Left colon (tissue), 2 donors: ENCODE measurements around the gene ZYX. TPM values are rescaled to one million over a fixed set of nuclear protein-coding genes. Genes with fewer than 3 reads are reported as not detected.
"Not testable (repeated sequence)": the region's sequence is repeated elsewhere in the genome, so short reads cannot be mapped to it uniquely, and the experiment has no call there.

Source experiments
- ATAC-seq: fragments of 200-7000 bp; cut with Tn5 transposase; one replicate; pipeline ENCODE4 v1.9.1; 2020; ENCODE audit warnings: mild to moderate bottlenecking, moderate library complexity
- DNase-seq, 2 donors: peaks; one replicate each; pipeline ENCODE4 v3.0.0-alpha.2; 2020
- intact Hi-C, 2 donors: fragments of 100-400 bp; cut with DNase I in 1 of 2; cut with micrococcal nuclease in 1 of 2; formaldehyde crosslinking; loops; one replicate each; pipeline versions ENCODE4 v1.11.2 to v1.14.0; 2022; cut with DNase I, micrococcal nuclease
- total RNA-seq, 2 donors: library from RNA; stranded (reverse); fragmentation: NEBNext Ultra II Directional; extraction: Animal tissue kit (Norgen Biotek cat#: 25700); gene quantifications; one replicate each; pipeline ENCODE4 v1.2.1, GENCODE V29; 2021
- donor health status: DM: no; HTN: no; CAD: no.
- donor health status: DM: yes; HTN: yes; CAD: no.

The ZYX gene
- total RNA-seq, 2 donors from 2014 or later = 70.1 to 84.4 TPM

DNA sequence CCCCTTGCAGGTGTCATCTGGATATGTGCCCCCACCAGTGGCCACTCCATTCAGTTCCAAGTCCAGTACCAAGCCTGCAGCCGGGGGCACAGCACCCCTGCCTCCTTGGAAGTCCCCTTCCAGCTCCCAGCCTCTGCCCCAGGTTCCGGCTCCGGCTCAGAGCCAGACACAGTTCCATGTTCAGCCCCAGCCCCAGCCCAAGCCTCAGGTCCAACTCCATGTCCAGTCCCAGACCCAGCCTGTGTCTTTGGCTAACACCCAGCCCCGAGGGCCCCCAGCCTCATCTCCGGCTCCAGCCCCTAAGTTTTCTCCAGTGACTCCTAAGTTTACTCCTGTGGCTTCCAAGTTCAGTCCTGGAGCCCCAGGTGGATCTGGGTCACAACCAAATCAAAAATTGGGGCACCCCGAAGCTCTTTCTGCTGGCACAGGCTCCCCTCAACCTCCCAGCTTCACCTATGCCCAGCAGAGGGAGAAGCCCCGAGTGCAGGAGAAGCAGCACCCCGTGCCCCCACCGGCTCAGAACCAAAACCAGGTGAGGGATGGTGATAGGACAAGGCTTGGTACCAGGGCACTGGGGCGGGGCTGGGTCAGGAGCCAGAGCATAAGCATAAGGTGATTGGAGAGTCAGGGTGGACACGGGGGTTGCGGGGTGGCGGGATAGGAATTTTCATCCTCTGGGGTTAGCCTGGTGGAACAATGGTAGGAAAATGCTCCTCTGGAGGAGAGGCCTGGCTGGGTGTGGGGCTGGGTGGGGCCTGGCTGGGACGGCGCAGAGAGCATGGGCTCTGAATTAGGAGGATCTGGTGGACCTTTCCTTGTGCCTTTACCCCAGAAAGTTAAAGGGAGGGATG, 1.9 kb downstream of the ZYX start:
- intact Hi-C loops = no loop called here
- ATAC-seq (no peak), DNase-seq (no peak)

DNA sequence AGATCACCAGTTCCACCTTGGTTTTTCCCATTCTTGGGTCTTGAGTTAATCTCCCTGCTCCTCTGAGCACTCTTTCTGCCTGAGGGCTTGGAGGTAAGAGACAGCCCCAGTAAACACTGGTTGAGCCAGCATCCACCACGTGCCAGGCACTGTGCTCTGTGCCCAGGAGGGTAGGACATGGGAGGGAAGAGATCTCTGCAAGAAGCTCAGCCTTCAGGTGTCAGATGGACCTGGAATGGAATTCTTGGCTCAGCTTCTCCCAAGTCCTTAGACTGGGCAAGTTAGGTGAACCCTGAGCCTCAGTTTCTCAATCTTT, 2.5 kb downstream of the ZYX start:
- intact Hi-C loops = no loop called here
- ATAC-seq = no peak
- no peak for DNase-seq

DNA sequence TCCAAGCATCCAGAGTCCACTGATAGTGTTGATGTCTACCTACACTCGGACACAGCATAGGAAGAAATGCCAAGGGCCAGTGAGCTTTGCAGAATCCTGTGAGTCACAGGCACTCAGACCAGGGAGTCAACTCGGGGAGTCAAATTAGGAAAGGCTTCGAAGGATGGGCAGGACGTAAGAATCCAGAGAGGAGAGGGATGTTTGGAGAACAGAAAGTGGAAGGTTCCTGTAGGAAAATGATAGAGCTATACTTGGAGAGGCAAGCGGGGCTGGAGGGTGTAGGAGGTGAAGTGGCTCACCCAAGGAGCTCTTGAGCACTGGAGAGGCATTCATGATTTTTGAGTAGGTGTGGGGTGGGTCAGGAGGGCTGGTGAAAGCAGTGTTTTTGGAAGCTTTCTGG, 3.0 kb downstream of the ZYX start:
- no peak for DNase-seq
- intact Hi-C loops = no loop called here
- no peak for ATAC-seq

DNA sequence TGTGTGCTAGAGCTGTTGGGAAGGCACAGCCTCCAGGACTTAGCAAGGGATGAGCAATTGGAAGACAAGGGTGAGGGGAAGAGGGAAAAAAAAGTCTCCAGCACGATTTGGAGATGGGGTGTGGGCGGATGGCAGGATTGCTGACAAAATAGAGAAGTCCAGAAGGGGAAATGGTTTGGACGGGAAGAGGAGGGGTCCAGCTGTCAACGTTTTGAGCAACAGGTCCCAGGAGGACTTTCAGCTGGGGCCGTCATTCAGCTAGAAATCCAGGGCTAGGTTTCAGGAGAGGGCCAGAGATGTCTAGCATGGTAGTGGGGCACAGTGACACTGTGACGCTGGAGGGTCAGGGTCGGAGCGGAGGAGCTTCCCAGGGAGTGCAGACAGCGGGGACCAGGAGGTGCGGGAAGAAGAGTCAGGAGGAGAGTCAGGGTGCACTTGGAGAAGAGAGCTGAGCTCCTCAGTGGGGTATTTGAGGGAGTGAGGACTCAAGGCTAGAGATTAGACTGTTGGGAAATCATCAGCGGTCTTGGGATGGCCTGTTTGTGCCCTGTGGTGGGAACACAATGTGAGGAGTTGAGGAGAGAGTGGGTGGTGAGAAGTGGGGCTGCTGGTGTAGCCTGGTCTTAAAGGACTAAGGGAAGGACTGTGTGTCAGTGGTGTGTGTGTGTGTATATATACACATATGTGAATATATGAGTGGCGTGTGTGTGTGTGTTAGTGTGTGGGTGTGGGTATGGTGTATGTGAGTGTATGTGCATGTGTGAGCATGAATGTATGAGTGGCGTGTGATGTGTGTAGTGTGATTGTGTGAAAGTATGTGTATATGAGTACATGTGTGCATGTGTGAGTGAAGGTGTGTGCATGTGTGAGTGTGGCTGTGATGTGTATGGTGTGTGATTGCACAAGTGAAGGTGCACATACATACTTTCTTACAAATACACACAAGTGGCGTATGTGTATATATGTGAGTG, 3.8 kb downstream of the ZYX start:
- intact Hi-C loops = no loop called here
- no peak for DNase-seq
- no peak for ATAC-seq

DNA sequence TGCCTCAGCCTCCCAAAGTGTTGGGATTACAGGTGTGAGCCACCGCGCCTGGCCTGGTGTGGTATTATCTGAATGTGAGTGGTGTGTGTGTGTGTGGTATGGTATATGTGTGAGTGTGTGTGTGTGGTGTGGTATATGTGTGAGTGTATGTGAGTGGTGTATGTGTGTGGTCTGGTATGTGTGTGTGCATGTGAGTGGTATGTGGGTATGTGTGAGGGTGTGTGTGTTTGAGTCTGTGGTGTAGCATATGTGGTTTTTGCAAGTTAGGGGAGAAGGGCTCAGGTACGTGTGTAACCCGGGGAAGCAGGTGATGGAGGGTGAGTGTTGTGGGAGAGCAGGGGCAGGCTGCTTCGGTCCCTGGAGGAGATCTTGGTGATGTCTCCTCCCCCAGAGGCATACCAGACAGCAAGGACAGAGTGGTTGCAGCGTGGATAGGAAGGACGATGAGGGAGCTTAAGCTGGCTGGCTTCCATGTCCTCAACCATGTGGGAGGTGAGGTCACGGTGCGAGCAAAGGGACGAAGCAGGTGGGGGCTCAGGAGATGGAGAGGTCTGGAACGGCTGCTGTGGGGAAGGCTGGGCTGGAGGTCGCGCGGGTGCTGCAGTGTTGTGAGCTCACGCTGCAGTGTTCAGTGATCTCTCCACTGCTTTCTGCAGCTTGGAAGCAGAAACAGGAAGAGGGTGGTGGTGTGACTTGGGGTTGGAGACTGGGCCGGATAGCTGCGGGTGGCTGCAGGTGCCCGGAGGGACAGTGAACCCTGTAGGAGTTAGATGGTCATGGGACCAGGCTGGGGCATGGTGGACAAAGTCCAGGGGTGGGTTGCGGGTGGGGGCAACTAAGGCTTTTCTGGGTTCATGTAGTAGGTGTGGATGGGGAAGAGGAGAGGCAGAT, 5.0 kb downstream of the ZYX start:
- no peak for ATAC-seq
- DNase-seq = no peak
- intact Hi-C loops = no loop called here

DNA sequence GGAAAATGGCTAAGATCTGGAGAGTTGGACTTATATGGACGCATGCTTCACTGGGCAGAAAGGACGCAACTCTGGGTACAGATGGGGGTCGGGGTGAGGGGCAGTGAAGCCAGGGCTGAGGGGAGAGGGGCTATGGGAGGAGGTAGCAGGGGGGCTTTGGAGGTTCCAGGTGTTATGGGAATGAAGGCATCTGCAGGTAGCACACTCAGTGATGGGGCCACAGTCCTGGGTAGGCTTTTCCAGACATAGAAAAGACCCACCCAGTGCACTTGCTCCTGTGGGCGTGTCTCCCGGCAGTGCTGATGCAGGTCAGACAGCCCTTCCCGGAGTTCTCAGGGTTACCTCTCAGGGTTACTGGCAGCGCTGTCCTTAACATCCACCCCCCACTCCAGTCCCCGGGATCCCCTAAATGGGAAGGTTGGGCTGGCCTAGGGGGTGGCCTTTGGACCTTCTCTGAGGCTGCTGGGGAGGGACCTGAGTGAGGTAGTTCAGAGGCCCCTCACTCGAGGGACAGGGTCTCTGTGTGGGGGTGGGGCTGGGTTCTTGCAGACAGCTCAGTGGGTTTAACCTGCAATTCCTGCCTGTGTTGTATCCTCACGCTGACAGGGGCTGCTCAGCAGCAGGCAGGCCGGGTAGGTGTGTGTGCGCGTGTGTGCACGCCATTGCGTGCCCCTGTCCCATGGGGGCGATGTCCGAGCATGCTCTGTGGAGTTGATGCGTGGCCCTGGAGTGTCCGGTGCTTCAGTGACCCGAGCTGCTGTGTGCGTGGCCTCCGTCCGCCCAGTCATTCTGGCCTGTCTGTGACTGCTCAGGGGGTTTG, 6.2 kb downstream of the ZYX start:
- ATAC-seq = no peak
- DNase-seq = no peak

DNA sequence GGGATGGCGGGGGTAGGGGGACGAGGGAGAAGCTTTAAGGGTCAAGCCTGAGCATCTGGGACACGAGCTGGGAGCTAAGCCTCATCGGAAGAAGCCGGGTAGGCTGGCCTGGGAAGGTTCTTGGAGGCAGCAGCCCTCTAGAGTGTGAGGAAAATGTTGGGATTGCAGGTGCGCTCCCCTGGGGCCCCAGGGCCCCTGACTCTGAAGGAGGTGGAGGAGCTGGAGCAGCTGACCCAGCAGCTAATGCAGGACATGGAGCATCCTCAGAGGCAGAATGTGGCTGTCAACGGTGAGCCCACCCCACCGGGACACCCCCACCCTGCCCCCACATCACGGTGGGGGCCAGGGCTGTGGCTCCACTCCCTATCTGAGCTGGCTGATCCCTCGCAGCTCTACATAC, 6.9 kb downstream of the ZYX start:
- intact Hi-C loops = no loop called here
- ATAC-seq (no peak), DNase-seq (no peak)

More for the DNA sequence above, 6.2 kb downstream of the ZYX start:
- intact Hi-C loops = no loop called here

DNA sequence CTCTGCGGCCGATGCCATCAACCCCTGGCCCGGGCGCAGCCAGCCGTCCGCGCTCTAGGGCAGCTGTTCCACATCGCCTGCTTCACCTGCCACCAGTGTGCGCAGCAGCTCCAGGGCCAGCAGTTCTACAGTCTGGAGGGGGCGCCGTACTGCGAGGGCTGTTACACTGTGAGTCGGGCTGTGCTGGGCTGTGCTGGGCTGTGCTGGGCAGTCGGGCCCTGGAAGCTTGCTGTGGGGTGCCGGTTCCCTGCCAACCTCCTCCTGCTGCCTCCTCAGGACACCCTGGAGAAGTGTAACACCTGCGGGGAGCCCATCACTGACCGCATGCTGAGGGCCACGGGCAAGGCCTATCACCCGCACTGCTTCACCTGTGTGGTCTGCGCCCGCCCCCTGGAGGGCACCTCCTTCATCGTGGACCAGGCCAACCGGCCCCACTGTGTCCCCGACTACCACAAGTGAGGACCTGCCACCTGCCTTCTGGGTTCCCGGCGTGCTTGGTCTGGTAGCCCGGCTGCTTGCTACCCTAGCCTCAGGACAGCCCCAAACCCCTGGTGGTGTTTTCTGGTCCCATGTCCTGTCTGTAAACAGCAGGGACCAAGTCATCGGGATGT, 7.5 kb downstream of the ZYX start:
- no peak for ATAC-seq
- no peak for DNase-seq
- intact Hi-C loops = no loop called here

DNA sequence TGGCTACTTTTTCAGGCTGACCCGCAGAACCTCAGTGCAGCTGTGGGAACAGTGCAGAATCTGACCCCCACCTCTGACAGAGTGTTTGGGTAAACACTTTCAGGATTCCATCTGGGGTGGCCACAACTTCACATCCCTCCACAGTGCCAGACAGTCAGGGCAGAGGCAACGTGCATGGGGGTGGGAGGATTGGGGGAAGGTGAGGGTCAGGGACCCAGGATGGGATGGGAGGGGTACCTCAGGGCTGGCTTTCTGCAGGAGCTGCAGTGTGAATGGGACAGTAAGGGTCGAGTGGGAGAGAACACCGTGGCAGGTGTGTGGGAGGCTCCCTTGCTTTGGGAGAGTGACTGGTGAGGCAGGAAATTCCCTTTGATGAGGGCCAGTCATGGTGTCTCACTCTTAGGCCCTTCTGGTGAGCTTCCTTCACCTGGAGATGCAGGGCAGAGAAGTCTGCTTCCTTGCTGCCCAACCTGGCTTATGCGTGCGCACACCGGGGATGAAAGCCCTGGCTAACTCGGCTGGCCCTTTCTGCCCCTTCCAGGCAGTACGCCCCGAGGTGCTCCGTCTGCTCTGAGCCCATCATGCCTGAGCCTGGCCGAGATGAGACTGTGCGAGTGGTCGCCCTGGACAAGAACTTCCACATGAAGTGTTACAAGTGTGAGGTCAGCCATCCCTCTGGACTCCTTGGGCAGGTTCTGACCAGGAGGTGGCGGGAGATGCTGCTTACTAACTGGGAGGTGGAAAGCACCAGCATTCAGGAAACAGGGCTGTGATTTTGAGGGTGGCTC, 8.4 kb downstream of the ZYX start:
- intact Hi-C loops = no loop called here
- DNase-seq = no peak
- no peak for ATAC-seq

DNA sequence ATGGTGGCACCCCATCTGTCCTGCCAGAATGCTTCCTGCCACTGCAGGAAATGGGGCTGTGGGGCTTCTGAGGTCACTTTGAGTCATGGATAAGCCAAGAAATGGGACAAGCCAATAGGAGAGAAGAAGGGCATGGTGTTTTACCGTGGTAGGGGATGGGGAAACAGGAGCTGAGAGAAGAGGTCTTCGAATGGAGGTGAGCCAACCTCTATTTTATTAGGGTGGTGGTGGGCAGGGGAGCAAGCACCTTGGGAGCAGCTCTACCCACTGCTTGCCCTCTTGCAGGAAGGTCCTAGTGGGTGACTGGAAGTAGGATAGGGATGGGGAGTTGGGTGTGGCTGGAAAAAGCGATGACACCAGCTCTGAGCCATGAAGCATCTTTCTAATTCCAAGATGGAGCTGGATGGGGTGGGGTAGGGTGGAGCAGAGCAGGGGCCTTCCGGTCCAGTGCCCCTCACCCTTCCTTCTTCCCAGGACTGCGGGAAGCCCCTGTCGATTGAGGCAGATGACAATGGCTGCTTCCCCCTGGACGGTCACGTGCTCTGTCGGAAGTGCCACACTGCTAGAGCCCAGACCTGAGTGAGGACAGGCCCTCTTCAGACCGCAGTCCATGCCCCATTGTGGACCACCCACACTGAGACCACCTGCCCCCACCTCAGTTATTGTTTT, 9.1 kb downstream of the ZYX start:
- DNase-seq = no peak
- ATAC-seq = no peak
- intact Hi-C loops = no loop called here

DNA sequence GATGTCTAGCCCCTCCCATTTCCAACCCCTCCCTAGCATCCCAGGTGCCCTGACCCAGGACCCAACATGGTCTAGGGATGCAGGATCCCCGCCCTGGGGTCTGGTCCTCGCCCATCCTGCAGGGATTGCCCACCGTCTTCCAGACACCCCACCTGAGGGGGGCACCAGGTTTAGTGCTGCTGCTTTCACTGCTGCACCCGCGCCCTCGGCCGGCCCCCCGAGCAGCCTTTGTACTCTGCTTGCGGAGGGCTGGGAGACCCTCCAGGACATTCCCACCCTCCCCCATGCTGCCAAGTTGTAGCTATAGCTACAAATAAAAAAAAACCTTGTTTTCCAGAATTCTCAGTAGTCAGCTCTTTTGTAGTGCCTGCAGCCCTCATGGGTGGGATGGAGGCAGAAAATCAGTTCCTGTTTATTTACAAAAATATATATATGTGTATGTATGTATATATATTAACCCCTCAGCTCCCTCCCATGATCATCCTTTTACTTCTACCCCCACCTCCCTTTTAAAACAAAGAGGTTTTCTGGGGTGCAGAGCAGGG, 9.7 kb downstream of the ZYX start:
- ATAC-seq (no peak), DNase-seq (no peak)
- intact Hi-C loops = no loop called here

DNA sequence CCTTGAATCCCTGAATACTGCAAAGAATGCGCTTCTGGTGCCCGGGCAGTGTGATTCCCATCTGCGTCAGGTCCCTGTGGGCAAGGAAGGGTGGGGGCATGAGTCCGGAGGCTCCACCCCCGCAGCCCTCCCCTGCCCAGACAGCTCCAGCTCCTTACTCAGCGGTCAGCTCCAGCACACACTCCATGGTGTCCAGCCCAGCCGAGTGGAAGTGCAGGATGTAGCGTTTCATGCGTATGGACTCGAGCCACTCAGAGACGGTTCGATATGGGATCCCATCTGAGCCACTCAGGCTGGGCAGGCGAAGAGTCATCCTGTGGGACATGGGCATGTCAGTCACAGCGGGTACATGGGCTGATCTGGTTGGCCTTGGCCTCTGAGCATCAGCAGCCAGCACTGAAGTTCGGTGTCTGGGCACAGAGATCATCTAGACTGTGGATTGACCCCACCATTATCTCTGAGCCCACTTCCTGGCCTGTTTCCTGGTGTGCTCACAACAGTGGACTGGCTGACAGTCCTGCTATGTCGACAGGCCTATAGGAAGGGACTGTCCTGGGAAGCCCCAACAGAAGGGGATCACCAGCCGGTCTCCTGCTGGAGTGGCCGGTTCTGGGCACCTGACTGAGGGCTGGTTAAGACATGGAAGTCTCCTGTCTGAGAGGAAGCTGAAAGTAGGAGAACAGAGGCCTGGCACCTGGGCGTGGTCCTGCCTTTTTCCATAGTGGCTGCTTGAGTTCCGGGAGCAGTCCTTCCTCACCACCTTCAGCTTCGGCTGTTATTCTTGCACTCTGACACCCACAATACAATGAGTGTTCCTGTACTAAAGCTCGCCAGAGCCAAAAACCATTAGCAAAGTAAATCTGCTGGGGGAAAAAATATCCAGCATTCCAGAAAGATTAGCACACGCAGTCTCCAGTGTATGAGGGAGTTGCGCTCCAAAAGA, 10.6 kb downstream of the ZYX start:
- DNase-seq = peak; percentile 54 to 69
- intact Hi-C loops = no loop called here
- peak; percentile 68 for ATAC-seq

DNA sequence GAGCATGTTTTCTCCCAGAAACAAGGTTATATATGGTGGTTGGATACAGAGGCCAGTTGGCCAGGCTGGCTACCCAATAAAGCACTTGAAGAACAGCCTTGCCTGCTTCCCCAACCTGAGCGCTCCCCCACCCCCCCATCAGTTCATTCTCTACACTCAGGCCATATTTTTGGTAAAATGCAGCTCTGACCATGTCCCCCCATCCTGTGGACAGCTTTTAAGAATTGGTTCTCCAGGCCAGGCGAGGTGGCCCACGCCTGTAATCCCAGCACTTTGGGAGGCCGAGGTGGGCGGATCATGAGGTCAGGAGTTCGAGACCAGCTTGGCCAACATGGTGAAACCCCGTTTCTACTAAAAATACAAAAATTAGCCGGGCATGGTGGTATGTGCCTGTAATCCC, 11.3 kb downstream of the ZYX start:
- intact Hi-C loops, ATAC-seq, DNase-seq: not testable (repeated sequence)

DNA sequence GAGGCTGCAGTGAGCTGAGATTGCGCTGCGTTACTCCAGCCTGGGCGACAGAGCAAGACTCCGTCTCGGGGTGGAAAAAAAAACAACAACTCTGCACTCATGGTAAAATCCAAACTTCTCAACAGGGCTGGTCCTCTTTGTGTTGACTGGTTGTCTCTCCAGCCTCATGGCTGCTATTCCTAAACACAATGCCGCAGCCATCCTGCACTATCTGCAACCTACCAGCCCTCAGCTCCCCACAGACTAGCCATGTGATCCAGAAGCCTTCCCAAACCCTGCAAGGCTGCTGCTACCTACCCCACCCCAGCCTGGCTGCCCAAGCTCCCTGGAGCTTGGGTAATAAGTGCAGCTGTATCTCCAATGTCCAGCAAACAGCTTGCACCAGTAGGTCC, 11.7 kb downstream of the ZYX start:
- intact Hi-C loops = no loop called here
- ATAC-seq = no peak
- DNase-seq = no peak

DNA sequence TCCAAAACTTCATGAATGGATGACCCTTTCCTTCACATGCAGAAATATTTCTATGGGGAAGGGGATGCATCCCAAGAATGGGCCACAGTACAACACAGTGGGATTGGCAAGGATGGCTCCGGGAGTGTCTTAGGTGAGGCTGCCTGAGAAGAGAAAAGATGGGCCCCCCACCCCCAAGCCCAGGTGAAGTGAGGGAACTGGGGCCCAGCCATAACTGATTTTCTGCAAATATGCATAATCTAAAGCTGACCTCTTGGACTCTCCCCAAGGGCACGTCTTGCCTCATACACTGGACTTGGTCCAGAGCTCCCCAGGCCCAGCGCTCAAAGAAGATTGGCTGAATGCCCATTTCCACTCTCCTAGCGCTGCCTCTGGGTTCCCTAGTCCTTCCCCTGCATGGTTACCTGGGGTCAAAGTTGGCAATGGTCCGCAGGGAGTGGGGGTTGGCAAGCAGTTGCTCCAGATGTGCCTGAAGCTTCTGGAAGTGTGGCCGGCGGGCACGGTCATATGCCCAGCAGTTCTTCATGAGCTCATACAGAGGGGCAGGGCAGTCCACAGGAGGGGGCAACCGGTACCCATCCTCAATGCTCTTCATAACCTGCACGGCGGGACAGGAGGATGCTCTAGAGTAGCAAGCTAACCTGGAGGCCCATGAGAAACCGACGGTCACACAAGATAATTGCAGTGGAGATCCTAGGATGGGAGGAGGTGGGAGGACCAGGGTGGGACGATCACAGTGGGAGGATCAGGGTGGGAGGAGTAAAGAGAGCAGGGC, 12.3 kb downstream of the ZYX start:
- DNase-seq (no peak), ATAC-seq (no peak)
- intact Hi-C loops = no loop called here
